Measurements from ENCODE around the gene EFCAB6. TPM values are rescaled to one million over a fixed set of nuclear protein-coding genes. Genes with fewer than 3 reads are reported as not detected.

Gene EFCAB6
- total and polyA plus RNA-seq, 2 donors: 1.1 to 1.4 TPM

DNA sequence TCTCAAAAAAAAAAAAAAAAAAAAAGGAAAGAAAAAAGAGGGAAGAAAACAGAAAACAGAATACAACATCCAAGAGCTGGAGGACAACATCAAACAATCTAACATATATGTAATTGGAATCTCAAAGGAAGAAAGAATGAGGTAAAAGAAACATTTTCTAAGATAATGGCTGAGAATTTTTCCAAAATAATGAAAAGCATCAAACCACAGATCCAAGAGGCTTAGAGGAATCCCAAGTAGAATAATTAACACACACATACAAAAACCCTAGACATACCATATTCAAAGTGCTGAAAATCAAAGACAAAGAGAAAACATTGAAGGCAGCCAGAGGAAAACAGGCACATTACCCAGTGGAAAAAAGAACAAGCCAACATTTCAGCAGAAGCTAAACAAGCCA lies 45.3 kb upstream of the EFCAB6 start:
- no peaks in the 10 kb centered on the region for H3K36me3 ChIP-seq (ENCODE audit: control insufficient read depth in 2 of 2, insufficient read depth in 2 of 2, low read length in 1 of 2)
- peaks cover 14 to 25% of the 10 kb centered on the region in 2 donors for H3K27me3 ChIP-seq (ENCODE audit: control insufficient read depth in 2 of 2, insufficient read depth in 1 of 2, low read length in 1 of 2)

DNA sequence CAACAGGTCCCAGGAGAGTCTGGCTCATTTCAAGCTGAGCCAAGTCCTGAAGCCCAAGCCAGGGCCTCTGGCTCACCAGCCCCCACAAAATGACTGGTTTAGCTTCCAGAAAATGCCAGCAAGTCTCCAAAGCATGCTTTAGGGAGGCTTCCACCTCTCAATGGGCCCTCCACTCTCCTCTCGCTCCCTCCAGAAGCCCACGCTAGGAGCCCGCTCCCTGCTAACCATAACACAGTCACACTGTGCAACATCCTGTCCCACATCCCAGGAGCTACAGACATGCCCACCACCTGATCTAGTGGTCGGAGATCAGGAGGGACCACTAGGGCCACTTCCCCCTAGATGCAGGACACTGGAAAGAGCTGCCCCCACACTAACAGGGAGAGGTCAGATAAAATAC lies 43.3 kb upstream of the EFCAB6 start:
- Histone ChIP-seq H3K4me3 (ENCODE audit: low read length in 2 of 2) (no peak overlapping the region), H3K9me3 (ENCODE audit: control insufficient read depth in 2 of 2, insufficient read depth in 1 of 2, low read length in 1 of 2) (no peaks in the 10 kb centered on the region), H3K27ac (ENCODE audit: low read depth in 1 of 2, low read length in 1 of 2) (no peak overlapping the region), H3K27me3 (ENCODE audit: control insufficient read depth in 2 of 2, insufficient read depth in 1 of 2, low read length in 1 of 2) (peaks cover 0 to 8% of the 10 kb centered on the region in 2 donors), H3K36me3 (ENCODE audit: control insufficient read depth in 2 of 2, insufficient read depth in 2 of 2, low read length in 1 of 2) (no peaks in the 10 kb centered on the region), H3K4me1 (ENCODE audit: control insufficient read depth in 2 of 2, insufficient read depth in 2 of 2, low read length in 2 of 2) (no peaks in the 10 kb centered on the region)
- WGBS: 86% methylated on average over 4 of the region's 4 CpGs
- DNase-seq (ENCODE audit: low read depth in 6 of 9, low spot score in 9 of 9): no peak

More for the DNA sequence above, 45.3 kb upstream of the EFCAB6 start:
- Histone ChIP-seq H3K27ac (ENCODE audit: low read depth in 1 of 2, low read length in 1 of 2) (no peak overlapping the region), H3K4me3 (ENCODE audit: low read length in 2 of 2) (no peak overlapping the region), H3K4me1 (ENCODE audit: control insufficient read depth in 2 of 2, insufficient read depth in 2 of 2, low read length in 2 of 2) (no peaks in the 10 kb centered on the region), H3K9me3 (ENCODE audit: control insufficient read depth in 2 of 2, insufficient read depth in 1 of 2, low read length in 1 of 2) (no peaks in the 10 kb centered on the region)
- DNase-seq (ENCODE audit: low read depth in 6 of 9, low spot score in 9 of 9): no peak

DNA sequence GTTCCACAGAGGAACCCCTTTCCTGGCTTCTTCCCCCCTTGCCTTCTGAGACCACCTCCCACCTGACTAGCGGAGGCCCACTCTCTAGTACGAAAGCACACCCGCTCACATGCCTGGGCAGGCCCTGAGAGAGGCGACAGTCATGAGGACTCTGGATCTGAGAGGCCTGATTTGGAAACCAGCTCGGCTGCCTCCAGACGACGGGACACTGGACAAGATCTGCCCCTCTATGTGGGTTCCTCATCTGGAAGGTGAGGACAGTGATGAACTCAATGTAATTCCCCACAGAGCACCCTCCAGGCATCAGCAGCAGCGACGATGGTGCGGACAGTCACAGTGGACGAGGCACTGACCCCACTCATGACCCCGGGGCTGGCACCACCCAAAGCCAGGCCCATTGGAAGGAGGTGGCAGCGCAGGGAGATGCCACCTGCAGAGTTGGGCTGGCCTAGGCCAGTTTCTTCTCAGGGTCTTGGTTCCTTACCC lies 42.7 kb upstream of the EFCAB6 start:
- WGBS: 97% methylated on average over 13 of the region's 13 CpGs
- Histone ChIP-seq H3K27ac (ENCODE audit: low read depth in 1 of 2, low read length in 1 of 2) (no peak overlapping the region), H3K4me1 (ENCODE audit: control insufficient read depth in 2 of 2, insufficient read depth in 2 of 2, low read length in 2 of 2) (no peaks in the 10 kb centered on the region), H3K27me3 (ENCODE audit: control insufficient read depth in 2 of 2, insufficient read depth in 1 of 2, low read length in 1 of 2) (peaks cover 0 to 3% of the 10 kb centered on the region in 2 donors), H3K36me3 (ENCODE audit: control insufficient read depth in 2 of 2, insufficient read depth in 2 of 2, low read length in 1 of 2) (no peaks in the 10 kb centered on the region), H3K9me3 (ENCODE audit: control insufficient read depth in 2 of 2, insufficient read depth in 1 of 2, low read length in 1 of 2) (no peaks in the 10 kb centered on the region), H3K4me3 (ENCODE audit: low read length in 2 of 2) (no peak overlapping the region)
- no peak for DNase-seq (ENCODE audit: low read depth in 6 of 9, low spot score in 9 of 9)

DNA sequence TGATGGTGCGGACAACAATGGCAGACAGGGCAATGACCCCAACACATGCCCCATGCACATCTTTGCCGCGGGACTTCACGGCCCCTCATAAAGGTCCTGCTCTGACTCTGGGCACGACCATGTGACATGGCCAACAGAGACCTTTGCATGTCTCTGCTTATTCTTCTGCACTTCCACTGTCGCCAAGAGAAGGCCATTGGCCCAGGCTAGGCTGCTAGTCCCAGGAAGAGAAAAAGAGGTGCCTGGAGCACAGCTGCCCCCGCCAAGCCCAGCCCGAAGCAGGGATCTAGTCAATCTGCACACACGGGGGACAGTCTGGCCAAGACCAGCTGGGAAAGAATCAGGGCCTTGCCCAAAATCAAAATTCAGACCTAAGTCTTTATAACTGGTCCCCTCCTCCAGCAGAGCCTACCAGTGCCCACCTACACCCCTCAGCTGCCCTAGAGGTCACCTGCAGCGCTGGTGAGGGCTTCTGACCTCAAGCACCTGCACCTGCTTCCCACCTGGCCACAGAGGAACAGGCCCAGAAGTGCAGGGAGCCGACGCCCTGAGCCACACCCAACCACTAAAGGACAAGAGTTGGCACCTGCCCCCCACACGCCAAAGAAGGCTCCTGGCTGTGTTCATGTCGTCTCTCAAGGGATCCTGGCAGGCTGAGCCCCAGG lies 42.1 kb upstream of the EFCAB6 start:
- WGBS: 94% methylated on average over 14 of the region's 14 CpGs
- H3K27ac ChIP-seq (ENCODE audit: low read depth in 1 of 2, low read length in 1 of 2): no peak overlapping the region
- H3K4me3 ChIP-seq (ENCODE audit: low read length in 2 of 2): no peak overlapping the region
- H3K9me3 ChIP-seq (ENCODE audit: control insufficient read depth in 2 of 2, insufficient read depth in 1 of 2, low read length in 1 of 2): no peaks in the 10 kb centered on the region
- no peaks in the 10 kb centered on the region for H3K4me1 ChIP-seq (ENCODE audit: control insufficient read depth in 2 of 2, insufficient read depth in 2 of 2, low read length in 2 of 2)
- H3K27me3 ChIP-seq (ENCODE audit: control insufficient read depth in 2 of 2, insufficient read depth in 1 of 2, low read length in 1 of 2): no peaks in the 10 kb centered on the region
- DNase-seq (ENCODE audit: low read depth in 6 of 9, low spot score in 9 of 9): no peak
- no peaks in the 10 kb centered on the region for H3K36me3 ChIP-seq (ENCODE audit: control insufficient read depth in 2 of 2, insufficient read depth in 2 of 2, low read length in 1 of 2)

DNA sequence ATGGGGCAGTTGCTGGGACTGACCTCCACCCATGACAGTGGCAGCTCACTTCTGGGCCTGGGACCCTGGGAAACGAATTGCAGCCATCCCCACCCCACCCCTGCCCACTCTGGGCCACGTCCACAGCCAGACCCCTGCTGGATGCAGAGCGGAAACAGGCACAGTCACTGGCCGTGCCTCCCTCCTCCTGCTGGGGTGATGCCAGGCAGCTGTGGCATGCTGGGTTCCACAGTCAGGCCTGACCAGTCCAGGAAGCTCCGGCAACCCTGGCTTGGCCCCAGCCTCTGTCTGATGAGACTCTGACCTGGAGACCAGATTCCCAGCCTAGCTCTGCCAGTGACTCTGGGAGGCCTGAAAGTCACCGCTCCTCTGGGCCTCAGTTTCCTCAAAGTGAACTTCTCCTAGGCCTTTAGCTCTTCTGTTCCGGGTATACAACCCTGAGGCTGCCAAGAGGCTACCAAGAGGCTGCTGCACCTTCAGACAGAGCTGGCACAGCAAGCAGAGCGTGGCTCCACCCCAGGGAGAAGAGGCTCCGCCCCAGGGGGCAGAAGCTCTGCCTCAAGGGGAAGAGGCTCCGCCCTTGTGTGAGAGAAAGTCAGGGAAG lies 41.3 kb upstream of the EFCAB6 start:
- WGBS: 91% methylated on average over 10 of the region's 10 CpGs
- no peaks in the 10 kb centered on the region for H3K4me1 ChIP-seq (ENCODE audit: control insufficient read depth in 2 of 2, insufficient read depth in 2 of 2, low read length in 2 of 2)
- H3K27ac ChIP-seq (ENCODE audit: low read depth in 1 of 2, low read length in 1 of 2): no peak overlapping the region
- no peaks in the 10 kb centered on the region for H3K36me3 ChIP-seq (ENCODE audit: control insufficient read depth in 2 of 2, insufficient read depth in 2 of 2, low read length in 1 of 2)
- no peaks in the 10 kb centered on the region for H3K27me3 ChIP-seq (ENCODE audit: control insufficient read depth in 2 of 2, insufficient read depth in 1 of 2, low read length in 1 of 2)
- H3K4me3 ChIP-seq (ENCODE audit: low read length in 2 of 2): no peak overlapping the region
- no peaks in the 10 kb centered on the region for H3K9me3 ChIP-seq (ENCODE audit: control insufficient read depth in 2 of 2, insufficient read depth in 1 of 2, low read length in 1 of 2)
- DNase-seq (ENCODE audit: low read depth in 6 of 9, low spot score in 9 of 9): no peak

DNA sequence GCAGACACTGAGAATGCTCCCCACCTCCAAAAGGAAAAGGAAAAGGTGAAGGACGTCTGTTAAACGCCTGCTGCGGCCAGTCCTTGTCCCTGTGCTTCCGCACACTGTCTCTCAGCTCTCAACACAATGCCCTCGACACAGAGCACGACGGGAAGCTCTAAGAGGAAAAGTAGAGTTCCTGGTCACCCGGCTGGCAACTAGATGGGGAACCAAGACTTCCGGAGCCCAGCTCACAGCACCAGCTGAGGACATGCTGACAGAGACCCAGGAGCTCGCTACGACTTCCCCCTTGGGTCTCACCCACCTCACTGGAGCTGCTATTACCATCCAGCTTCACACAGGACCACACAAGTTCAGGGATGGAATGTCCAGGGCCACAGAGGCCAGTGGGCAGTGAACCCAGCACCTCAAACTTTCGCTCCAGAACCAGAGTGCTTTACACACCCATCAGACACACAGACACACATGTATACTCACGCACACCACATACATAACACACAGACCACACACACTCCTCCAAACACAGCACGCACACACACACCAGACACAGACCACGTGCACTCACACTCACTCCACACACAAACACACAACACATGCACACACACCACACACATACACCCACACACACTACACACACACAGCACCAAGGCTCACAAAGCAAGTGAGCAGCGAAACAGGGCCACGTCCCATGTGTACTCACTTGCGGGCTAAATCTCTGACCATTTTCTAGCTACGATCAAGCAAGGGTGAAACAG lies 40.6 kb upstream of the EFCAB6 start:
- WGBS: 54% methylated on average over 19 of the region's 19 CpGs
- H3K27ac ChIP-seq (ENCODE audit: low read depth in 1 of 2, low read length in 1 of 2): no peak overlapping the region
- H3K27me3 ChIP-seq (ENCODE audit: control insufficient read depth in 2 of 2, insufficient read depth in 1 of 2, low read length in 1 of 2): no peaks in the 10 kb centered on the region
- no peaks in the 10 kb centered on the region for H3K36me3 ChIP-seq (ENCODE audit: control insufficient read depth in 2 of 2, insufficient read depth in 2 of 2, low read length in 1 of 2)
- H3K4me3 ChIP-seq (ENCODE audit: low read length in 2 of 2): no peak overlapping the region
- H3K4me1 ChIP-seq (ENCODE audit: control insufficient read depth in 2 of 2, insufficient read depth in 2 of 2, low read length in 2 of 2): no peaks in the 10 kb centered on the region
- no peak for DNase-seq (ENCODE audit: low read depth in 6 of 9, low spot score in 9 of 9)
- no peaks in the 10 kb centered on the region for H3K9me3 ChIP-seq (ENCODE audit: control insufficient read depth in 2 of 2, insufficient read depth in 1 of 2, low read length in 1 of 2)

DNA sequence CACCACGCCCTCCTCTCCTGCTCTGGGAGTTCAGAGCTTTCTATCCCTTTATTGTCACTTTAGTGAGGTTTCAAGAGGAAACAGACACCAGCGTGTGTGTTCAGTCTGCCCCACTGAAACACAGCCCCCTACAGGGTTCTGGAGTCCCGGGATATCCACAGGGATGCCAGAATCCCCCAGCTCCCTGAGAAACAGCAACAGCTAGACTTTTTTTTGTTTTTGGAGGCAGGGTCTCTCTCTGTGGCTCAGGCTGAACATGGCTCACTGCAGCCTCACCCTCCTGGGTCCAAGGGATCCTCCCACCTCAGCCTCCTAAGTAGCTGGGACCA lies 39.8 kb upstream of the EFCAB6 start:
- H3K27ac ChIP-seq (ENCODE audit: low read depth in 1 of 2, low read length in 1 of 2): no peak overlapping the region
- H3K27me3 ChIP-seq (ENCODE audit: control insufficient read depth in 2 of 2, insufficient read depth in 1 of 2, low read length in 1 of 2): no peaks in the 10 kb centered on the region
- H3K4me3 ChIP-seq (ENCODE audit: low read length in 2 of 2): no peak overlapping the region
- H3K9me3 ChIP-seq (ENCODE audit: control insufficient read depth in 2 of 2, insufficient read depth in 1 of 2, low read length in 1 of 2): no peaks in the 10 kb centered on the region
- WGBS: 61% methylated on average over 3 of the region's 3 CpGs
- H3K36me3 ChIP-seq (ENCODE audit: control insufficient read depth in 2 of 2, insufficient read depth in 2 of 2, low read length in 1 of 2): no peaks in the 10 kb centered on the region
- H3K4me1 ChIP-seq (ENCODE audit: control insufficient read depth in 2 of 2, insufficient read depth in 2 of 2, low read length in 2 of 2): no peaks in the 10 kb centered on the region
- no peak for DNase-seq (ENCODE audit: low read depth in 6 of 9, low spot score in 9 of 9)

DNA sequence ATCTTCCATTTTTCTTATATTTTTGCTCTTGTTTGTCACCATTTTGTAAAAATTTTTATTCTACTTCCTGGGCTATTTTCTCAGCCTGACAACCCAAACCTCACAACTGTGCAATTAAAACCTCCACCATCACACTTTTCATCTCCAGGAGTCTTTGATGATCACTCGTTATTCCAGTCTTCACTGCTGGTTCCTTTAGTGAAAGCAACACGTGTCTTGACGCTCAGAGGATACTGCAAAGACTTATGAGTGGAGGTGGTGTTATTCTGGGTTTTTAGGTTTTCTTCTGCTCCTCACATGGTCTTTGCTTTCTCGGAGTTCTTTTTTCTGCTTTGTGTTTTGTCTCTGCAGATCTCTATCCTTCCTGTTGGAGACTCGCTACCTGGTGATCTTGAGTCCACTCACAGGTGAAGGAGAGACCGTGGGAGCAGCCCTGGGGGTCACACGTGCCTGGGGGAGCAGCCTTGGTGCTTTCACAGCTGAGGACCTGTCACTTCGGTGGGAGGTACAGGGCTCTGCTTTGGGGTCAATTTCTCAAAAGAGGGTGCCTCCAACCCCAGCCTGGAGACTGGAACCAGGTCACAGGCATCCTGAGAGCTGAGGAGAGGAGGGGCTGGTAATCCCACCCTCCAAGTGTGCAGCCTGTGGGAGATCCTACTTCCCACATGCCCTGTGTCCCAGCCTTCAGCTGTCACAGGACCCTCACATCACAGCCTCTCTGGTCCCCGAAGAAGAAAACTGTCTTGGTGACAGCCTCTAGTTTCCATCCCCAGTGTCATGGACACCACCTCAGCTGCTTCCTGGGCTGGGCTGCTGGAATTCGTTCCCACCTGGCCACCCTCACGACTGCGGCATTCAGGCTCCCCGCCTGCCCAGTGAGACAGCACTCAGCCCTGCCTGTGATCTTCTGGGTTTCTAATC lies 39.2 kb upstream of the EFCAB6 start:
- WGBS: 85% methylated on average over 13 of the region's 13 CpGs
- Histone ChIP-seq H3K36me3 (ENCODE audit: control insufficient read depth in 2 of 2, insufficient read depth in 2 of 2, low read length in 1 of 2) (no peaks in the 10 kb centered on the region), H3K4me3 (ENCODE audit: low read length in 2 of 2) (no peak overlapping the region), H3K27me3 (ENCODE audit: control insufficient read depth in 2 of 2, insufficient read depth in 1 of 2, low read length in 1 of 2) (no peaks in the 10 kb centered on the region), H3K4me1 (ENCODE audit: control insufficient read depth in 2 of 2, insufficient read depth in 2 of 2, low read length in 2 of 2) (no peaks in the 10 kb centered on the region), H3K9me3 (ENCODE audit: control insufficient read depth in 2 of 2, insufficient read depth in 1 of 2, low read length in 1 of 2) (no peaks in the 10 kb centered on the region), H3K27ac (ENCODE audit: low read depth in 1 of 2, low read length in 1 of 2) (no peak overlapping the region)
- no peak for DNase-seq (ENCODE audit: low read depth in 6 of 9, low spot score in 9 of 9)

All from thymus (tissue), 11 donors.